HUES6 (cell line): ENCODE measurements around the gene BTBD9.

Experiments used
- H3K27ac ChIP-seq: 2 replicates; pipeline ENCODE4 v1.7.0; 2013; ENCODE audit warnings: low read depth, mild to moderate bottlenecking, low read length, inconsistent platforms
- H3K27me3 ChIP-seq: 2 replicates; pipeline ENCODE4 v1.6.1; 2013; ENCODE audit warnings: low read length; ENCODE audit not compliant: control insufficient read depth, insufficient read depth
- H3K36me3 ChIP-seq: 2 replicates; pipeline ENCODE4 v1.6.1; 2013; ENCODE audit warnings: low read length; ENCODE audit not compliant: control insufficient read depth, insufficient read depth
- H3K4me1 ChIP-seq: 2 replicates; pipeline ENCODE4 v1.6.1; 2013; ENCODE audit warnings: low read length; ENCODE audit not compliant: control insufficient read depth, insufficient read depth
- H3K4me3 ChIP-seq: 2 replicates; pipeline ENCODE4 v1.5.1; 2013; ENCODE audit warnings: low read depth, low read length
- H3K9ac ChIP-seq: one replicate; pipeline ENCODE4 v1.6.1; 2013; ENCODE audit warnings: mild to moderate bottlenecking, low read length
- H3K9me3 ChIP-seq: 2 replicates; pipeline ENCODE4 v1.6.1; 2013; ENCODE audit warnings: low read depth, low read length; ENCODE audit not compliant: control insufficient read depth, insufficient read depth

BTBD9 gene

GRCh38 chr6:38195113-38195635 is 444.6 kb downstream of the BTBD9 start:
- H3K9ac ChIP-seq = no peak overlapping the region
- H3K4me3 ChIP-seq = no peak overlapping the region
- peaks cover 25% of the 10 kb centered on the region for H3K4me1 ChIP-seq
- no peaks in the 10 kb centered on the region for H3K9me3 ChIP-seq
- H3K36me3 ChIP-seq = no peaks in the 10 kb centered on the region
- H3K27me3 ChIP-seq = no peaks in the 10 kb centered on the region
- no peak overlapping the region for H3K27ac ChIP-seq

GRCh38 chr6:38194589-38194988 is 445.1 kb downstream of the BTBD9 start:
- Histone ChIP-seq H3K27me3 (no peaks in the 10 kb centered on the region), H3K9ac (no peak overlapping the region), H3K36me3 (no peaks in the 10 kb centered on the region), H3K9me3 (no peaks in the 10 kb centered on the region), H3K27ac (no peak overlapping the region), H3K4me1 (peaks cover 25% of the 10 kb centered on the region), H3K4me3 (no peak overlapping the region)

GRCh38 chr6:38194282-38194572 is 445.5 kb downstream of the BTBD9 start:
- Histone ChIP-seq H3K4me3 (no peak overlapping the region), H3K4me1 (peaks cover 25% of the 10 kb centered on the region), H3K9ac (no peak overlapping the region), H3K27me3 (no peaks in the 10 kb centered on the region), H3K27ac (no peak overlapping the region), H3K9me3 (no peaks in the 10 kb centered on the region), H3K36me3 (no peaks in the 10 kb centered on the region)

- no peak overlapping the region for H3K4me3 ChIP-seq
- H3K36me3 ChIP-seq = no peaks in the 10 kb centered on the region
- no peaks in the 10 kb centered on the region for H3K9me3 ChIP-seq
- H3K27ac ChIP-seq = no peak overlapping the region
- H3K9ac ChIP-seq = no peak overlapping the region
- H3K4me1 ChIP-seq = peaks cover 25% of the 10 kb centered on the region
- no peaks in the 10 kb centered on the region for H3K27me3 ChIP-seq
Measured at GRCh38 chr6:38193481-38194281, 446.0 kb downstream of the BTBD9 start.

- Histone ChIP-seq H3K27me3 (no peaks in the 10 kb centered on the region), H3K27ac (no peak overlapping the region), H3K9me3 (no peaks in the 10 kb centered on the region), H3K4me3 (no peak overlapping the region), H3K4me1 (peaks cover 25% of the 10 kb centered on the region), H3K36me3 (no peaks in the 10 kb centered on the region), H3K9ac (no peak overlapping the region)
Measured at GRCh38 chr6:38193051-38193450, 446.7 kb downstream of the BTBD9 start.

GRCh38 chr6:38192487-38192886 is 447.2 kb downstream of the BTBD9 start:
- no peaks in the 10 kb centered on the region for H3K9me3 ChIP-seq
- no peak overlapping the region for H3K27ac ChIP-seq
- H3K9ac ChIP-seq = no peak overlapping the region
- no peaks in the 10 kb centered on the region for H3K36me3 ChIP-seq
- H3K4me3 ChIP-seq = no peak overlapping the region
- H3K4me1 ChIP-seq = peaks cover 26% of the 10 kb centered on the region
- H3K27me3 ChIP-seq = no peaks in the 10 kb centered on the region

GRCh38 chr6:38192011-38192410 is 447.7 kb downstream of the BTBD9 start:
- Histone ChIP-seq H3K9ac (no peak overlapping the region), H3K36me3 (no peaks in the 10 kb centered on the region), H3K27me3 (no peaks in the 10 kb centered on the region), H3K4me3 (no peak overlapping the region), H3K27ac (no peak overlapping the region), H3K4me1 (peaks cover 31% of the 10 kb centered on the region), H3K9me3 (no peaks in the 10 kb centered on the region)

GRCh38 chr6:38191418-38191817 is 448.3 kb downstream of the BTBD9 start:
- Histone ChIP-seq H3K27ac (no peak overlapping the region), H3K4me3 (no peak overlapping the region), H3K27me3 (no peaks in the 10 kb centered on the region), H3K9ac (no peak overlapping the region), H3K9me3 (no peaks in the 10 kb centered on the region), H3K36me3 (no peaks in the 10 kb centered on the region), H3K4me1 (peaks cover 32% of the 10 kb centered on the region)

- H3K9me3 ChIP-seq = no peaks in the 10 kb centered on the region
- no peaks in the 10 kb centered on the region for H3K27me3 ChIP-seq
- no peak overlapping the region for H3K9ac ChIP-seq
- H3K4me3 ChIP-seq = no peak overlapping the region
- no peaks in the 10 kb centered on the region for H3K36me3 ChIP-seq
- H3K4me1 ChIP-seq = peaks cover 32% of the 10 kb centered on the region
- H3K27ac ChIP-seq = no peak overlapping the region
Measured at GRCh38 chr6:38188677-38189335, 450.9 kb downstream of the BTBD9 start.

GRCh38 chr6:38187811-38188590 is 451.7 kb downstream of the BTBD9 start:
- H3K27ac ChIP-seq = no peak overlapping the region
- H3K4me3 ChIP-seq = no peak overlapping the region
- peaks cover 24% of the 10 kb centered on the region for H3K4me1 ChIP-seq
- no peaks in the 10 kb centered on the region for H3K27me3 ChIP-seq
- no peak overlapping the region for H3K9ac ChIP-seq
- H3K36me3 ChIP-seq = no peaks in the 10 kb centered on the region
- no peaks in the 10 kb centered on the region for H3K9me3 ChIP-seq

- no peak overlapping the region for H3K9ac ChIP-seq
- no peaks in the 10 kb centered on the region for H3K9me3 ChIP-seq
- no peak overlapping the region for H3K27ac ChIP-seq
- H3K36me3 ChIP-seq = no peaks in the 10 kb centered on the region
- H3K4me1 ChIP-seq = peaks cover 19% of the 10 kb centered on the region
- H3K27me3 ChIP-seq = no peaks in the 10 kb centered on the region
- H3K4me3 ChIP-seq = no peak overlapping the region
Measured at GRCh38 chr6:38187325-38187724, 452.4 kb downstream of the BTBD9 start.
